A549 (cell line): Measurements from ENCODE around the gene DHX34. TPM values are rescaled to one million over a fixed set of nuclear protein-coding genes. Genes with fewer than 3 reads are reported as not detected.

Source experiments
- ATAC-seq, 2 experiments: fragments of 200-7000 bp in 1 of 2; fragments of >200 bp in 1 of 2; cut with Nextera tagmentation in 1 of 2; cut with Tn5 transposase in 1 of 2; 3 replicates each; pipeline versions ENCODE4 v1.8.0 to v1.9.1; 2018 to 2020; ENCODE audit warnings: mild to moderate bottlenecking in 1 of 2, moderate library complexity in 1 of 2
- CTCF ChIA-PET: fragments of 300-600 bp; sonication (Branson Sonifier 250); formaldehyde crosslinking; extraction: SDS; loops from one replicate; lab custom pipeline; 2021; ENCODE audit warnings: antibody characterized with exemption, inconsistent platforms; lab: Yijun Ruan, JAX
- POLR2A ChIA-PET: fragments of 350-600 bp; formaldehyde crosslinking; extraction: SDS; loops from one replicate; lab custom pipeline; 2021; ENCODE audit warnings: antibody characterized with exemption, inconsistent platforms; lab: Yijun Ruan, JAX
- DNase-seq, 2 experiments: peaks; one replicate each; pipeline versions ENCODE4 v3.0.0 to v3.0.0-alpha.2; 2011 to 2016; ENCODE audit warnings: low read depth in 1 of 2, low spot score in 1 of 2
- FAIRE-seq: peaks from 2 replicates; lab custom pipeline; 2011; peaks lifted over from hg19 to GRCh38; lab: Jason Lieb, UNC
- H3K27ac ChIP-seq, 2 experiments: fragments of >200 bp; sonication (Bioruptor Twin); formaldehyde crosslinking; 3 replicates each; pipeline ENCODE4 v1.5.1; 2016 to 2017
- H3K4me1 ChIP-seq: fragments of >200 bp; sonication (Bioruptor Twin); formaldehyde crosslinking; 3 replicates; pipeline ENCODE4 v1.6.1; 2016
- H3K4me2 ChIP-seq: fragments of >200 bp; sonication (Bioruptor Twin); formaldehyde crosslinking; 3 replicates; pipeline ENCODE4 v1.6.1; 2016
- H3K4me3 ChIP-seq: fragments of >200 bp; sonication (Bioruptor Twin); formaldehyde crosslinking; 3 replicates; pipeline ENCODE4 v1.5.1; 2016
- H3K9me3 ChIP-seq: fragments of >200 bp; sonication (Bioruptor Twin); formaldehyde crosslinking; 3 replicates; pipeline ENCODE4 v1.6.1; 2016
- ATOH8 ChIP-seq: fragments of 250-450 bp; sonication (Bioruptor Pico); IDR thresholded peaks from 2 replicates; pipeline ENCODE4 v1.5.0; 2020; ENCODE audit warnings: low read depth, mild to moderate bottlenecking, moderate library complexity
- CEBPB ChIP-seq, 2 experiments: fragments of >200 bp in 1 of 2; sonication (Bioruptor Twin) in 1 of 2; formaldehyde crosslinking in 1 of 2; IDR thresholded peaks; 2 replicates each; pipeline ENCODE4 v1.6.1; 2012 to 2016
- CTCF ChIP-seq: fragments of >200 bp; sonication (Bioruptor Twin); formaldehyde crosslinking; IDR thresholded peaks from 3 replicates; pipeline ENCODE4 v1.5.1; 2016
- E2F6 ChIP-seq: IDR thresholded peaks from 2 replicates; pipeline ENCODE4 v1.6.1; 2012; ENCODE audit warnings: low read depth, borderline replicate concordance
- EHMT2 ChIP-seq: fragments of 200-600 bp; sonication (generic); IDR thresholded peaks from 2 replicates; pipeline ENCODE4 v1.6.1; 2016; ENCODE audit warnings: antibody characterized with exemption, low read depth, mild to moderate bottlenecking, moderate library complexity
- EP300 ChIP-seq, 2 experiments: fragments of >200 bp; sonication (Bioruptor Twin); formaldehyde crosslinking; IDR thresholded peaks; 2 replicates in 1 of 2; 3 replicates in 1 of 2; pipeline ENCODE4 v1.6.1; 2016 to 2017
- ESRRA ChIP-seq: fragments of 150-350 bp; IDR thresholded peaks from 2 replicates; pipeline ENCODE4 v1.6.1; 2014; ENCODE audit warnings: mild to moderate bottlenecking, low read length, borderline replicate concordance
- FOSL2 ChIP-seq, 2 experiments: fragments of 450-650 bp in 1 of 2; fragments of >200 bp in 1 of 2; sonication (Bioruptor Twin) in 1 of 2; formaldehyde crosslinking; IDR thresholded peaks; 2 replicates each; pipeline versions ENCODE4 v1.5.0 to v1.6.1; 2016 to 2020; ENCODE audit warnings: mild to moderate bottlenecking in 1 of 2, moderate library complexity in 1 of 2
- HEYL ChIP-seq: fragments of 250-450 bp; sonication (Bioruptor Pico); IDR thresholded peaks from 2 replicates; pipeline ENCODE4 v1.8.0; 2021; ENCODE audit warnings: mild to moderate bottlenecking, moderate library complexity
- HOXA7 ChIP-seq: fragments of 250-450 bp; sonication (Bioruptor Pico); IDR thresholded peaks from 2 replicates; pipeline ENCODE4 v1.5.0; 2020; ENCODE audit warnings: mild to moderate bottlenecking, moderate library complexity
- HOXB13 ChIP-seq: fragments of 250-450 bp; sonication (Bioruptor Pico); IDR thresholded peaks from 2 replicates; pipeline ENCODE4 v1.5.0; 2020; ENCODE audit warnings: low read depth, mild to moderate bottlenecking, moderate library complexity
- HOXB5 ChIP-seq: fragments of 250-450 bp; sonication (Bioruptor Pico); IDR thresholded peaks from 2 replicates; pipeline ENCODE4 v1.5.0; 2020; ENCODE audit warnings: mild to moderate bottlenecking, moderate library complexity
- JUNB ChIP-seq: fragments of >200 bp; sonication (Bioruptor Twin); formaldehyde crosslinking; IDR thresholded peaks from 2 replicates; pipeline ENCODE4 v1.6.1; 2016
- MAFK ChIP-seq: fragments of 450-650 bp; IDR thresholded peaks from 2 replicates; pipeline ENCODE4 v1.6.1; 2014; ENCODE audit not compliant: partially characterized antibody
- MAZ ChIP-seq: fragments of 150-350 bp; IDR thresholded peaks from 2 replicates; pipeline ENCODE4 v1.6.1; 2014; ENCODE audit warnings: antibody characterized with exemption, low read depth, low read length, borderline replicate concordance
- MYC ChIP-seq: IDR thresholded peaks from 2 replicates; pipeline ENCODE4 v1.6.1; 2012; ENCODE audit warnings: mild to moderate bottlenecking, inconsistent platforms, low read length, improper control_type of control experiment, borderline replicate concordance
- NFE2L2 ChIP-seq: fragments of 150-350 bp; conservative IDR thresholded peaks from 2 replicates; pipeline ENCODE4 v1.6.1; 2014; ENCODE audit warnings: low read length
- NPAS2 ChIP-seq: fragments of 250-450 bp; sonication (Bioruptor Pico); IDR thresholded peaks from 2 replicates; pipeline ENCODE4 v1.8.0; 2022; ENCODE audit warnings: mild to moderate bottlenecking, moderate library complexity, borderline replicate concordance
- PHF8 ChIP-seq: fragments of 200-600 bp; sonication (generic); IDR thresholded peaks from 2 replicates; pipeline ENCODE4 v1.6.1; 2016; ENCODE audit warnings: low read depth, mild to moderate bottlenecking, antibody characterized with exemption, moderate library complexity, borderline replicate concordance
- RAD21 ChIP-seq, 2 experiments: fragments of >200 bp in 1 of 2; sonication (Bioruptor Twin) in 1 of 2; formaldehyde crosslinking in 1 of 2; IDR thresholded peaks in 1 of 2; conservative IDR thresholded peaks in 1 of 2; 2 replicates in 1 of 2; 3 replicates in 1 of 2; pipeline ENCODE4 v1.6.1; 2012 to 2018; ENCODE audit warnings: inconsistent platforms in 1 of 2
- RARB ChIP-seq: fragments of 250-450 bp; sonication (Bioruptor Pico); IDR thresholded peaks from 2 replicates; pipeline ENCODE4 v1.8.0; 2021; ENCODE audit warnings: mild to moderate bottlenecking, moderate library complexity
- RCOR1 ChIP-seq: fragments of 150-350 bp; IDR thresholded peaks from 2 replicates; pipeline ENCODE4 v1.6.1; 2014; ENCODE audit warnings: antibody characterized with exemption, low read length, low read depth
- REST ChIP-seq: fragments of 200-600 bp; sonication (generic); IDR thresholded peaks from 2 replicates; pipeline ENCODE4 v1.6.1; 2016; ENCODE audit warnings: antibody characterized with exemption, mild to moderate bottlenecking, moderate library complexity
- SMC3 ChIP-seq: fragments of >200 bp; sonication (Bioruptor Twin); formaldehyde crosslinking; IDR thresholded peaks from 3 replicates; pipeline ENCODE4 v1.6.1; 2018; ENCODE audit warnings: inconsistent platforms
- USF2 ChIP-seq: fragments of 450-650 bp; IDR thresholded peaks from 2 replicates; pipeline ENCODE4 v1.6.1; 2014; ENCODE audit warnings: antibody characterized with exemption
- ZSCAN20 ChIP-seq: fragments of 250-450 bp; sonication (Bioruptor Pico); IDR thresholded peaks from 2 replicates; pipeline ENCODE4 v1.8.0; 2022; ENCODE audit warnings: mild to moderate bottlenecking, moderate library complexity
- WGBS: methylation state at CpG from one replicate; pipeline ENCODE4 v1.1.6; 2017; ENCODE audit errors: missing lambda C conversion rate; 5-methylcytosine and 5-hydroxymethylcytosine counted together
- polyA plus RNA-seq, 4 experiments: library from polyadenylated mRNA; depleted of rRNA in 3 of 4; stranded (reverse); fragments of >200 nt; fragmentation: RNase III in 1 of 4; extraction: RNeasy Plus Mini Kit Qiagen cat#74134 plus additional on column Dnase treatment in 1 of 4; gene quantifications; 2 replicates in 3 of 4; 3 replicates in 1 of 4; pipeline ENCODE4 v1.2.3, GENCODE V29; 2011 to 2017

DHX34 gene
- polyA plus RNA-seq, 2 of the 4 experiments (the other 2 are of a cell fraction): 12.4 to 24.5 TPM

- Histone ChIP-seq H3K4me3 (no peak overlapping the region), H3K27ac (no peak overlapping the region), H3K9me3 (no peaks in the 10 kb centered on the region), H3K4me2 (no peak overlapping the region), H3K4me1 (peaks cover 7% of the 10 kb centered on the region; the same call in 1 of the 3 replicates)
- TF ChIP-seq MAFK (no peak), JUNB (no peak), CEBPB (IDR thresholded peaks at IDR 0.05) (no peak), ESRRA (no peak), HEYL (no peak), PHF8 (no peak), RAD21 (conservative IDR thresholded peaks at IDR 0.05 in 1 of 2, IDR thresholded peaks at IDR 0.05 in 1 of 2) (no peak), CTCF (no peak), HOXB13 (CRISPR knock-in tag) (no peak), RARB (CRISPR knock-in tag) (no peak), HOXB5 (CRISPR knock-in tag) (no peak), SMC3 (no peak), MAZ (no peak), NPAS2 (CRISPR knock-in tag) (no peak)
- POLR2A ChIA-PET: no interaction called here
- DNase-seq (no peak), ATAC-seq (no peak), FAIRE-seq (no peak)
- CTCF ChIA-PET: interaction anchor here (0.6 to 4.5 kb wide), 6 partner anchors 8 to 75 kb away, joined by 3 to 31 read pairs (median 4); partner anchors contain the start of gene DHX34
- WGBS: 91% methylated on average over 9 of the region's 9 CpGs
Measured at GRCh38 chr19:47371261-47371660, 22.1 kb downstream of the DHX34 start.

- Histone ChIP-seq H3K9me3 (no peaks in the 10 kb centered on the region), H3K4me2 (no peak overlapping the region), H3K4me3 (no peak overlapping the region), H3K27ac (no peak overlapping the region), H3K4me1 (peaks cover 7% of the 10 kb centered on the region; the same call in 1 of the 3 replicates)
- no peak for ATAC-seq
- TF ChIP-seq RARB (CRISPR knock-in tag): no peak
- TF ChIP-seq EP300 (IDR thresholded peaks at IDR 0.05): no peak
- no peak for TF ChIP-seq NFE2L2
- TF ChIP-seq FOSL2 (IDR thresholded peaks at IDR 0.05): no peak
- no peak for TF ChIP-seq FOSL2 (CRISPR knock-in tag; IDR thresholded peaks at IDR 0.05)
- TF ChIP-seq ZSCAN20: no peak
- no peak for TF ChIP-seq REST
- no peak for TF ChIP-seq E2F6
- no peak for TF ChIP-seq EHMT2
- no peak for TF ChIP-seq MYC
- TF ChIP-seq HOXA7: no peak
- no peak for TF ChIP-seq CTCF
- TF ChIP-seq HEYL: no peak
- no peak for TF ChIP-seq USF2
- TF ChIP-seq RCOR1: no peak
- no peak for TF ChIP-seq JUNB
- no peak for TF ChIP-seq ATOH8 (CRISPR knock-in tag)
- TF ChIP-seq SMC3: no peak
- WGBS: 95% methylated on average over 20 of the region's 22 CpGs
- POLR2A ChIA-PET: no interaction called here
- CTCF ChIA-PET: interaction anchor here (1.6 to 4.5 kb wide), 2 partner anchors 10 to 19 kb away, joined by 4 to 31 read pairs; no protein-coding TSS in a partner anchor
- no peak for DNase-seq
- no peak for FAIRE-seq
Measured at GRCh38 chr19:47372603-47373002, 23.5 kb downstream of the DHX34 start.
